GM21360 (cell line): Measurements from ENCODE around the gene PCK2.

Source experiments
- ATAC-seq: cut with Tn5 transposase; IDR thresholded peaks from one replicate; pipeline ENCODE4 v1.9.1; 2021; ENCODE audit warnings: mild to moderate bottlenecking, moderate library complexity; ENCODE audit not compliant: unreplicated experiment

Gene PCK2

DNA sequence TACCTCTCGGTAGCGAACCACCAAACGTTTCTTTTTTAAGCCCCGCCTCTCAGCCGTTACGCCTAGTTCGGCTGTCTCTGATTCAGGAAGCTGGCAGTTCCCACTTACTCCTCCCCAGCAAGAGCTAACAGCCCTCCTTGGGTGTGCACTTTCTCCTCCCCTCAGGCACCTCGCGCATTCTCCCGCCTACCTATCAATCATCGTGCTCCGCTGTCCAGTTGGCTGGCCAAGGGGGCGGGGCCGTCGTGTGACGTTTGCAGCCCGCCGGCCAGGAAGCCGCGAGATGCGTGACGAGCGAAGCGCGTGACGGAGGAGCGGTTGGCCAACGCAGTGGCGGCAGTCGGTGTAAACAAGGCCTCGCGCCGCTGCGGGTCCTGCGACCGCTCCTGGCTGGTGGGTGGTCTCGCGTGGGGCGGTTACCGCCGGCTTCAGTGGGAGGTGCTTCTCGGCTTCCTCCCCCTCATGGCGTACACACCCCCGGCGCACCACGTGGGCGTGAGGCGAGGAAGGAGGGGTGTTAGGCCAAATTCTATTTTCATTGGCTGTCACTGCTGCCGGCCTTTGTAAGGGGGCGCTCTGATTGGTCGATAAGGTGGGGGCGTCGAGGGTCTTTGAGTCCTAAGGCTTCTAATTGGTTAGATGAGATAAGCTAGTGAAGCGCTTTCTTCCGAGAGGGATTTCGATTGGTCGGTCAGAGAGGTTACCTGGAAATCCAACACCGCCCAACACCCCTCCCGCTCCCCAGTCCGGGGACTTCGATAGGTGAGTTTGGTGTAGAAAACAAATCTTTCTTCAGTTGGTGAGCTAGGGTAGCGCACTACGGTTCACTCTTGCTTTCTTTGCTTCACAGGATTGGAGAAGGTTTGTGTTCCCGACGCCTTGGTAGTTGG lies 20.7 kb downstream of the PCK2 start, which contains the start of the genes DCAF11 and NRL:
TSS of gene DCAF11 (plus strand) at position 246 of the 890 bp plus-strand sequence. CDS start 818 bp downstream, outside the sequence.
TSS of gene NRL (minus strand) at position 418 of the 890 bp plus-strand sequence. CDS start 32,101 bp downstream, outside the sequence.
- peak; percentile 85 for ATAC-seq

DNA sequence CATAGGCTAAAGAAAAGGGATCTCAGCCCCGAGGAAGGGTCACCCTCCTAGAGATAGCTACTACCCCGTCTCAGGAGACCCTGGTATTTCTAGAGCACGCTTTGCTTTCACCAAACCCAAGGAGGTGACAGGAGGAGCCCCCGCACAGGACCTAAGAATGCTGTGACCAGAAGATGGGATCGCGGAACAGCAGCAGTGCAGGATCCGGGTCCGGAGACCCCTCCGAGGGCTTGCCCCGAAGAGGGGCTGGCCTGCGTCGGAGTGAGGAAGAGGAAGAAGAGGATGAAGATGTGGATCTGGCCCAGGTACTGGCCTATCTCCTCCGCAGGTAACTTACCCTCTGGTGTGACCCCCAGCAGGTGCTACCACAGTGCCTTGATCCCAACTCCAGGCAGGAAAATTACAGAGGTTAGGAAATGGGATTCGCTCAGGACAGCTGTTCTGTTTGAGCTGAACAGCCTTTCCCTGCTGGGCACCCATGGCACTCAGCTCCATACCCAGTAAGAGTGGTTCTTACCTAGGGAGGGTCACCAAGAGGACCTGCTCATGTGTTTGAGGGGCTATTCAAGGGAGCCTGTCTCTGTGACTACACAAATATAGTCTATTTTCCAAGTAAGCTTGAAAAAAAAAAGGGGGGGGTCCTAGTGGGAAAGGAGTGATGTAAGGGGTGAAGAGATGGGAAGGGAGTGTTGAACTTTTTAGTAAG lies 21.5 kb downstream of the PCK2 start:
- ATAC-seq, result no peak

DNA sequence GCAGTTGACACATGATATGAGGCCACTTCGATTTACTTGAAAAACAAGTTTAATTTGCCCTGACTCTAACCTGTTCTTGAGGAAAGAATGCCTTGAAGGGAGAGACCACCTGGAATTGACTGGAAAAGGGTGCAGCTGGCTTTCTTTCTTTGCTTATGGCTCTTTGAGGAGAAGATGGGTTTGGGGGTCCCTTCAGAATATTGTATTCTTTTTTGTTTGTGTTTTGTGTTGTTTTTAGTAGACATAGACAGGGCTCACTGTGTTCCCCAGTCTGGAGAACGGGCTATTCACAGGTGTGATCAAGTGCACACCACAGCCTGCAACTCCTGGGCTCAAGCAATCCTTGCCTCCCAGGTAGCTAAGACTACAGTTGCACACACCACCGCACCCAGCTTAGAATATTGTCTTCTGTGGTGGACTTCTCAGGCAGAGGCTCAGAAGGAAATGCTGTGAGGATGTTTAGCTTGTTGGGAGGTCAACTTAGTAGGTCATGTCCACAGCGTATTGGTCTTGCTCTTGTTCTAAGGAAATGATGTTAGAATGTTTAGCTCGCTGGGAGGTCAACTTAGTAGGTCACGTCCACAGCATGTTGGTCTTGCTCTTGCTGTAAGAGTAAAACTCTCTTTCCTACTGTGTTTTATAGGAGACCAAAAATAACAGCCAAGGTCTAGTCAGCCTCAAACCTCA lies 22.2 kb downstream of the PCK2 start:
- no peak for ATAC-seq

DNA sequence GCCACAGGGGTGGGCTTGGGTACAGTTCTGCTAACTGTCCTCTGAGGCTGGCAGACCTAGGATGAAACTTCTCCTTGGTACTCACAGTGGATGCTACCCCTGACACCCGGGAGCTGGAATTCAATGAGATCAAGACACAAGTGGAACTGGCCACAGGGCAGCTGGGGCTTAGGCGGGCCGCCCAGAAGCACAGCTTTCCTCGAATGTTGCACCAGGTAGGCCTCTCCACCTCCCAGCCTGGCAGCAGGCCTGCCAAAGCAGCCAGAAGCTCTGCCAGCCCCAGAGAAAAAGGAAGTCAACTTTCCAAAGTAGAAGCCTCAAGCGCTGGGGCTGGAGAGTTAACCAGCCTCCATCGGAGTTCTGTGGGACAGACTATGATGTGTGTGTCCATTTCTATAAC lies 23.1 kb downstream of the PCK2 start:
- ATAC-seq, result no peak

DNA sequence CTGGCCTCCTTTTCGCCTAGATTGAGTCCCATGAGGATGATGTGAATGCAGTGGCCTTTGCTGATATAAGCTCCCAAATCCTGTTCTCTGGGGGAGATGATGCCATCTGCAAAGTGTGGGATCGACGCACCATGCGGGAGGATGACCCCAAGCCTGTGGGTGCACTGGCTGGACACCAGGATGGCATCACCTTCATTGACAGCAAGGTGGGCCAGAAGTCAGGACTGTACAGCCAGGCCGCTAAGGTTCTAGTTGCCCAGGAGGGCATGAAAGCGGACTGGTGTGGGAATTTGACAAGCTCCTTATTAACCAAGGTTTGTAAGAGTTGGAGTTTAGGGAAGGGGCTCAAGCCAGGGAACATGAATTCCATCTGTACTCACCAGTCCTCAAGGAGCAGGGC lies 25.6 kb downstream of the PCK2 start:
- no peak for ATAC-seq

DNA sequence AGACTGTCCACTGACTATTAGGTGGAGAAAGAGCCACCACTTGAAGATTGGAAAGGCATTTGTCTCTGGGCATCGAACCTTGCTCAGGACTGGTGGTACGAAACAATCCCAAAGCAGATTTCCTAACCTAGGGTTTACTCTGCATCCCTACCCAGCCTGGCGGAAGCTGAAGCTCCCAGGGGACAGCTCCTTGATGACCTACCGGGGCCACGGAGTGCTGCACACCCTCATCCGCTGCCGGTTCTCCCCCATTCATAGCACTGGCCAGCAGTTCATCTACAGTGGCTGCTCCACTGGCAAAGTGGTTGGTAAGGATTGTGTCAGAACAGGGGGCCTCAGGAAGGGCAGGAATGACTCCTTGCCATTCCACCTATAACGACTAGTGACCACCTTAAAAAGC lies 27.1 kb downstream of the PCK2 start:
- ATAC-seq, result no peak

DNA sequence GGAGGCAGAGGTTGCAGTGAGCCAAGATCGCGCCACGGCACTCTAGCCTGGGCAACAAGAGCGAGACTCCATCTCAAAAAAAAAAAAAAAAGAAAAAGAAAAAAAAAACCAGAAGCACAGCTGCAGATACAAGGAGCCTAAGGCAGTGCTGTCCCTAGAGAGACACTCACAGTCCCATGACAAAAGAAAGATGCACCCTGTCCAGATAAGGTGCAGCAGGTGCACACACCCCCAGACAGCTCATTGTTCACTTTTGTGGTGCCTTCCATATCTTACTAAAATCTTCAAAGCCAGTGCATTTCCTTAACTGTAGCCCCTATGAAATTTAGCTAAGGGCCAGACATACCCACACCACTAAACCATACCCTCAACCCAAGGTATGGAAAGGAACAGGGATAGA lies 28.3 kb downstream of the PCK2 start:
- ATAC-seq, result no peak

DNA sequence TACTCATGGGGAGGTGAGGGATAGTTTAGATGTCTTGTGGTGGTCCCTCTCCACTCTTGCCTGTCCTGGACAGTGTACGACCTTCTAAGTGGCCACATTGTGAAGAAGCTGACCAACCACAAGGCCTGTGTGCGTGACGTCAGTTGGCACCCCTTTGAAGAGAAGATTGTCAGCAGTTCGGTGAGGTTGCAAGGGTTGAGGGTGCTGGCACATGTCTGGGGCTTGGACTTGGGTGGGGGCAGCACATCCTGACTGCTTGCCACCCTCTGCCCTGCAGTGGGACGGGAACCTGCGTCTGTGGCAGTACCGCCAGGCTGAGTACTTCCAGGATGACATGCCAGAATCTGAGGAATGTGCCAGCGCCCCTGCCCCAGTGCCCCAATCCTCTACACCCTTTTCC lies 28.8 kb downstream of the PCK2 start:
- ATAC-seq, result no peak

DNA sequence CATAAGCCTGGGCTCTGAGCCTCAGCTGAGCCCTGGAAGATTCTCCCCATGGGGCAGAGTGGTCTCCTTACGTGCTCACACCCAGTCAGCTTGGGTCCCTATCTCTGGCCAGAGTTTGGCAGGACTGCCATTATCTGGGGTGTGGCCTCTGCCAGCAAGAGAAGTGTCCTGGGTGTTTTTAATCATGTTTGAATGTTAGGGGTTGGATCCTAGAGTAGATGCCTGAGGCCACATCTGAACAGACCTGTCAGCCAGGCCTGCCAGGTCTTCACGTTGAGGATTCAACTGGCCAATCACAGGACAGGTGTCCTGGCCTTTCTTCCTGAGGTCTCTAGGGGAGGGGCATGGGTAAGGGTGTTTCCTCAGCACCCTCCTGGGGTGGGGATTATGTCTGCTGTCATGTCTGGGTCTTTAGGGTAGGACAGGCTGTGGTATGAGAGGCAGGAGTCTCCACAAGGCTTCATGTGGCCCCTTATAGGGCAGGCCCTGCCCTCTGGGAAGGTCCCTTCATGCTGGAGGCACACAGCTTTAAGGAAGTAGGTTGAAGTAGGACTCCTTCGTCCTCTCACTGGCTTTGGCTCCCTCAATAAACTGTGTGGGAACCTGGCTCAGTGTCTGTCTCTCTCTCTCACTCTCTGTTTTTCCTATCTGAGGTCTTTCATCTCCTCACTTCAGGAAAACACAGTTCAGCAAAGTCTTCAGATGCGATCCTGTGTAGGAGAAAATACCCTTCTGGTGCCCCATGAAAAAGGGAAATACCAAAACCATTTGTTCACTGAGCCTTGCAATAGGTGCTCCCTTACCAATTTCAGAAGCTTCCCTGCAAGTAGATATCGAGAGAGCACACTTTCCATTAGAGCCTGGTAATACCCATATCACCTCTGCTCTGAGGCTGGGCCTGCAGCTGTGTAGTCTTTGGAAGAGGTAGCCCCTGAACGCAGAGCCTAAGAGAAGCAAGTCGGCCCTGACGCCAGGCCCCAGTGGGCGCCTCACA lies 29.6 kb downstream of the PCK2 start:
- no peak for ATAC-seq

DNA sequence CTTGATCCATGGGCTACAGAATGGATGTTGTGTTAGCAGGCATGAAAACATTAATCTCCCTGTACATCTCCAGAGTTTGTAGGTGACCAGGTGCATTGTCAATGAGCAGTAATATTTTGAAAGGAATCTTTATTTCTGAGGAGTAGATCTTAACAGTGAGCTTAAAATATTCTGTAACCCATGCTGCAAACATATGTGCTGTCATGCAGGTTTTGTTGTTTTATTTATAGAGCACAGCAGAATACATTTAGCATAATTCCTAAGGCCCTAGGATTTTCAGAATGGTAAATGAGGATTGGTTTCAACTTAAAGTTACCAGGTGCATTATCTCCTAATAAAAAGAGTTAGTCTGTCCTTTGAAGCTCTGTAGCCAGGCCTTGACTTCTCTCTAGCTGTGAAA lies 32.8 kb downstream of the PCK2 start:
- ATAC-seq, result no peak

DNA sequence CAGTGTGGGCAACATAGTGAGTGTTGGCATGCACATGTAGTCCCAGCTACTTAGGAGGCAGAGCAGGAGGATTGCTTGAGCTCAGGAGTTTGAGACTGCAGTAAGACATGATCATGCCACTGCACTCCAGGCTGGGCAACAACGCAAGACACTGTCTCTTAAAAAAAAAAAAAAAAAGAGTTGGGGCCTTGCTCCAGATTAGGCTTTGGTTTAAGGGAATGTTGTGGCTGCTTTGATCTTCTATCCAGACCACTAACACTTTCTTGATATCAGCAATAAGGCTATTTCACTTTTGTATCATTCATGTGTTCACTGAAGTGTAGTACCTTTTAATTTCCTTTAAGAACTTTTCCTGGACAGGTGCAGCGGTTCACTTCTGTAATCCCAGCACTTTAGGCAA lies 33.6 kb downstream of the PCK2 start:
- ATAC-seq, result no peak

DNA sequence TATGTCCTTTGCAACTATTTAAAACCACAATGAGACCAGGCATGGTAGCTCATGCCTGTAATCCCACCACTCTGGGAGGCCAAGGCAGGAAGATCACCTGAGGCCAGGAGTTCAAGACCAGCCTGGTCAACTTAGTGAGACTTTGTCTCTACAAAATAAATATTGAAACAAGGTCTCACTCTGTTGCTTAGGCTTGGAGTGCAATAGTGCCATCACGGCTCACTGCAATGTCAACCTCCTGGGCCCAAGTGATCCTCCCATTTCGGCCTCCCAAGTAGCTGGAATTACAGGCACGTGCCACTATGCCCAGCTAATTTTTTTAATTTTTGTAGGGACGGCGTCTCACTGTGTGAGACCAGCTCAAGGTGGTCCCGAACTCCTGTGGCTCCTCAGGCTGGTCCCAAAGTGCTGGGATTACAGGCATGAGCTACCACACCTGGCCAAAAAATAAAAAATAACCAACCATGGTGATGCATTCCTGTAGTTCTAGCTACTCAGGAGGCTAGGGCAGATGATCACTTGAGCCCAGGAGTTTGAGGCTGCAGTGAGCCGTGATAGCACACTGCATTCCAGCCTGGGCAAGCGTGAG lies 35.4 kb downstream of the PCK2 start:
- no peak for ATAC-seq

DNA sequence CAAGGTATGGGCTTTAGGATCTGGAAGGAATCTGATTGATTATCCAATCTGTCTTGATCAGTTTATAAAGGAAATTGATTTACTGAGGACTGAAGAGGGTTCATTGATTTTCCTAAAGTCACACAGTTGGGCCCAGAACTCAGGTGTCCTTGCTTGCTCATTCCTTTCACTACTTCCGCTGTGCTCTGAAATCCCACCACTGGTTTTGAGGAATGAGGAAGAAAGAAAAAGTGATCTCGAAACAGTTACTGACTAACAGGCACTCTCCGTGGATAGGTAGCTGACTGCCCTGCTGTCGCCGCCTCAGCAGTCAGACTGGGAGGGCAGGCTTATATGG lies 36.2 kb downstream of the PCK2 start, which contains the start of gene FITM1:
TSS of gene FITM1 (plus strand) at position 280 of the 337 bp plus-strand sequence. CDS start 905 bp downstream, outside the sequence.
- ATAC-seq, result no peak

DNA sequence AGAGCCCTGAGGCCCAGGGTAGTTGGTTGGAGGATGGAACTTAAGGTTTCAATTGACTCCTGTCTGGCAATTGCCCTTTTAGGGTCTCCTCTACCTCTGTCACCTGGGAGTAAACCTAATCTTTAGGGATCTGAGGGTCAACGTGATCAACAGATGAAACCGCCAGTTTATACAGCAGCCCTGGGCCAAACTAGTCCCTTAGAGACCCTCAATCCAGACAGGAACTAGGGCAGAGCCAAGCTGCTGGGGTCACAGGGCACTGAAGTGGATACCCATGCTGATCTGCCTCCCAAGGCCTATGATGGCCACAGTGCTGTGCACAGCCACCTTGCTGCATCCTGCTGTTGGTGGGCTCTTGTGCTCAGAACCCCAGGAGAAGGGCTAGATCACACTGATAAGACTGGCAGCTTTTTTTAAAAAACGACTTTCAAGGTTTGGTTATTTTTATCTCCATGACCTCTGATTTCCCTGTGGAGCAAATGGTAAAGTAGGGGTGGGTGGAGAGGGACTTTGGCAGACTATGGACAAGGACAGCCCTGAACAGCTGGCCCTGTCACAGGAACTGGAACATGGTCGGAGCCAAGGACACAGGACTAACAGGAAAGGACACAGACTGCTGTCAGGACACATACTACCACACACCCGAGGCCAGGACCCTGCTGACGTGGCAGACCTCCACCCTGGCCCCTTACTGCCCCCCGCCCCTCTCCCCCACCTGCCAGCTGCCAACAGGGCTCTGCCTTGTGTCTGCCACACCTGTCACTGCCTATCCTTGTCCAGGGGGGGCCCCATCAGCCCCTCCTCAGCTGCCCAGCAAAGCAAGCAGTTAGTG lies 36.8 kb downstream of the PCK2 start:
- no peak for ATAC-seq

DNA sequence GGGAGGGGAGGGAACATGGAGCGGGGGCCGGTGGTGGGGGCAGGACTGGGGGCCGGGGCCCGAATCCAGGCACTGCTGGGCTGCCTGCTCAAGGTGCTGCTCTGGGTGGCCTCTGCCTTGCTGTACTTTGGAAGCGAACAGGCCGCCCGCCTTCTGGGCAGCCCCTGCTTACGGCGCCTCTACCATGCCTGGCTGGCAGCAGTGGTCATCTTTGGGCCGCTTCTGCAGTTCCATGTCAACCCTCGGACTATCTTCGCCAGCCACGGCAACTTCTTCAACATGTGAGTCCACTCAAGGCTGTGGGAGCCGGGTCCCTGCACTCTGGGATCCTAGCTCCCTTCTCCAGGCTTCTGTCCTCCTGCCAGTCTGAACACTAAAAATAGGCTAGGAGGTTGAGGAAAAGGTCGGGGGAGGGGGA lies 37.4 kb downstream of the PCK2 start:
- ATAC-seq, result no peak

DNA sequence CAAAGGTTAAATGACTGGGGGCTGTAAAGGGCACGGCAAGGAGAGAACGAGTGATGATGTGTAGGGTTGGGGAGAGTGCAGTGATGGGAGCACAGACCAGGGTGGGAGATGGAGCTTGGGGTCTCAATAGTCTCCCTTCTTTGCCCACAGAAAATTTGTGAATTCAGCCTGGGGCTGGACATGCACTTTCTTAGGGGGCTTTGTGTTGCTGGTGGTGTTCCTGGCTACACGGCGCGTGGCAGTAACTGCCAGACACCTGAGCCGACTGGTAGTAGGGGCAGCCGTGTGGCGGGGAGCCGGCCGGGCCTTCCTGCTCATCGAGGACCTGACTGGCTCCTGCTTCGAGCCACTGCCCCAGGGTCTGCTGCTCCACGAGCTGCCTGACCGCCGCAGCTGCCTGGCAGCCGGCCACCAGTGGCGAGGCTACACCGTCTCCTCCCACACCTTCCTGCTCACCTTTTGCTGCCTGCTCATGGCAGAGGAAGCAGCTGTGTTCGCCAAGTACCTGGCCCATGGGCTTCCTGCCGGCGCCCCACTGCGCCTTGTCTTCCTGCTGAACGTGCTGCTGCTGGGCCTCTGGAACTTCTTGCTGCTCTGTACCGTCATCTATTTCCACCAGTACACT lies 38.1 kb downstream of the PCK2 start:
- no peak for ATAC-seq

DNA sequence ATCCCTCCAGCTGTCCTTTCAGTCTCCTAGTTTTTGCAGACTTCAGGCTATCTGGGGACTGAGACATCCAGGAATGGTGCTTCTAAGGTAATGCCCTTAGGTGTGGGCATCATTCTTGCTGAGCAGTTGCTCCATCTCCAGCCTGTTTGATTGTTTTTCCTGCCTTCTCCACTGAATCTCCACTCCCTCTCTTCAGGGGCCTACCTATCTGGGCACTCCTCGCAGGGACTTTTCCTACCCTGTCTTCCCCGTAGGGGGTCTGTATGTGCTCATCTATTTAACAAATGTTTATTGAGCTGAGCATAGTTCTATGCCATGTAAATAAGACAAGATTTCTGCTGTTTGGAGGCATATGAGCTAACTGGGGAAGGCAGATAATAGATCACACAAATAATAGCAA lies 38.9 kb downstream of the PCK2 start:
- ATAC-seq, result no peak

DNA sequence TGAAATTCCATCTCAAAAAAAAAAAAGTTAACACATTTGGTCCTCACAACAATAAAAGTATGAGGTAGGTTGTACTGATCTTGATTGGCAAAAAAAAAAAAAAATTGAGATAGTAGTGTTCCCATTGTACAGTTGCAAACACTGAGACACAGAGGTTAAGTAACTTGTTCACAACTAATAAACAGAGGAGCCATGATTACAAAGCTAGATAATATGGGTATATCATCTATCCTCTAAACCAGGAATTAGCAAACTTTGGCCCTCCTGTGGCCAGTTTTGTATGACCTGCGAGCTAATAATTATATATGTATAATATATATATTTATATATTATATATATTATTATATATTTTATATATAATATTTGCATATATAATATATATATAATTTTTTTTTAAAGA lies 39.6 kb downstream of the PCK2 start:
- ATAC-seq, result no peak

DNA sequence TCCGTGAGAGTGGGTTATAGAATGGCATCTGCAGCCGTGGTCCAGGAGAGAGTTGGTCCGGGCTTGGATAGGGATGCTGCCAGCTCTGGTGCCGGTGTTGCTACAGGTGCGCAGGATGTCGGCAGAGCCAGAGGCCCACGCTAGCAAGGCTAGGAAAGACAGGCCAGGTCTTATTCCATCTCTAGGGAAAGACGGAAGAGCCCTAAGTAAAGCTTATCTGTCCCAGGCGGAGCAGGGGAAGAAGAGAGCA lies 41.4 kb downstream of the PCK2 start:
- peak; percentile 8 for ATAC-seq
